ENCODE data around the gene FLAD1. TPM values are rescaled to one million over a fixed set of nuclear protein-coding genes. Genes with fewer than 3 reads are reported as not detected.

The FLAD1 gene
- total and polyA plus RNA-seq, 2 of the 4 experiments (the other 2 are of a cell fraction) = 26.3 to 37.3 TPM

GRCh38 chr1:155026154-155026553 lies 43.0 kb downstream of the FLAD1 start:
- no peak overlapping the region for H2AK9ac ChIP-seq (replicated peaks; ENCODE audit: low read depth, low read length, poor library complexity)
- H3K9me1 ChIP-seq (ENCODE audit: insufficient read depth, low read length) = peaks cover 4% of the 10 kb centered on the region
- ChIA-PET POLR2A (ENCODE audit: unreplicated experiment) (no interaction called here), CTCF (interaction anchor here (1.0 kb wide), 1 partner anchor 27 kb away, joined by 3 read pairs; no protein-coding TSS in a partner anchor)
- H3K14ac ChIP-seq (replicated peaks; ENCODE audit: low read depth, low read length) = no peak overlapping the region
- in situ Hi-C loops (cut with MboI; ENCODE audit: low sequenced_read_pairs) (no loop called here), intact Hi-C loops (cut with micrococcal nuclease) (no loop called here), dilution Hi-C loops (cut with HindIII; ENCODE audit: low sequenced_read_pairs, unreplicated experiment) (no loop called here)
- H3K4me1 ChIP-seq (ENCODE audit: control insufficient read depth, insufficient read depth, low read length) = peaks cover 3% of the 10 kb centered on the region; the same call in 1 of the 2 replicates
- H2AFZ ChIP-seq (replicated peaks; ENCODE audit: low read length, poor library complexity) = peak overlapping the region; percentile 65
- no peak overlapping the region for H3K4me3 ChIP-seq (ENCODE audit: insufficient read depth, low read depth, low read length)
- no peaks in the 10 kb centered on the region; the same call in 1 of the 2 replicates for H4K20me1 ChIP-seq (ENCODE audit: insufficient read depth, low read length)
- H3K36me3 ChIP-seq (ENCODE audit: control insufficient read depth, insufficient read depth, low read length) = no peaks in the 10 kb centered on the region
- H3K27me3 ChIP-seq (ENCODE audit: control insufficient read depth, insufficient read depth, low read length) = peaks cover 18% of the 10 kb centered on the region
- H4K91ac ChIP-seq (ENCODE audit: insufficient read depth, low read depth, low read length) = no peak overlapping the region
- no peak overlapping the region for H3K4me2 ChIP-seq (ENCODE audit: low read depth, low read length)
- no peak overlapping the region for H4K8ac ChIP-seq (ENCODE audit: low read depth in 2 of 2, low read length in 2 of 2)
- H2BK20ac ChIP-seq (ENCODE audit: low read depth, low read length) = no peak overlapping the region
- no peak overlapping the region for H3K23ac ChIP-seq (ENCODE audit: low read depth, low read length)
- ATAC-seq (ENCODE audit: low read depth) = no peak
- no peak overlapping the region for H3K18ac ChIP-seq (ENCODE audit: low read depth, low read length)
- H3K4ac ChIP-seq (ENCODE audit: low read depth, low read length) = no peak overlapping the region
- no peaks in the 10 kb centered on the region for H3K79me1 ChIP-seq (ENCODE audit: low read depth in 1 of 2, low read length in 2 of 2)
- no peak for TF ChIP-seq NFE2L2 (IDR thresholded peaks at IDR 0.05; ENCODE audit: low read depth, low read length)
- no peak for TF ChIP-seq CTCF (conservative IDR thresholded peaks at IDR 0.05; ENCODE audit: low read depth, low read length)
- TF ChIP-seq BHLHE40 (IDR thresholded peaks at IDR 0.05; ENCODE audit: low read depth, low read length) = no peak
- TF ChIP-seq MAFK (IDR thresholded peaks at IDR 0.05; ENCODE audit: low read depth, low read length) = no peak
- no peak for TF ChIP-seq POLR2A (IDR thresholded peaks at IDR 0.05; ENCODE audit: low read depth, low read length)
- TF ChIP-seq, protein P1, sequence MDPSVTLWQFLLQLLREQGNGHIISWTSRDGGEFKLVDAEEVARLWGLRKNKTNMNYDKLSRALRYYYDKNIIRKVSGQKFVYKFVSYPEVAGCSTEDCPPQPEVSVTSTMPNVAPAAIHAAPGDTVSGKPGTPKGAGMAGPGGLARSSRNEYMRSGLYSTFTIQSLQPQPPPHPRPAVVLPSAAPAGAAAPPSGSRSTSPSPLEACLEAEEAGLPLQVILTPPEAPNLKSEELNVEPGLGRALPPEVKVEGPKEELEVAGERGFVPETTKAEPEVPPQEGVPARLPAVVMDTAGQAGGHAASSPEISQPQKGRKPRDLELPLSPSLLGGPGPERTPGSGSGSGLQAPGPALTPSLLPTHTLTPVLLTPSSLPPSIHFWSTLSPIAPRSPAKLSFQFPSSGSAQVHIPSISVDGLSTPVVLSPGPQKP (IDR thresholded peaks at IDR 0.05; ENCODE audit: borderline replicate concordance, low read depth, low read length) = no peak
- TF ChIP-seq, protein P2, sequence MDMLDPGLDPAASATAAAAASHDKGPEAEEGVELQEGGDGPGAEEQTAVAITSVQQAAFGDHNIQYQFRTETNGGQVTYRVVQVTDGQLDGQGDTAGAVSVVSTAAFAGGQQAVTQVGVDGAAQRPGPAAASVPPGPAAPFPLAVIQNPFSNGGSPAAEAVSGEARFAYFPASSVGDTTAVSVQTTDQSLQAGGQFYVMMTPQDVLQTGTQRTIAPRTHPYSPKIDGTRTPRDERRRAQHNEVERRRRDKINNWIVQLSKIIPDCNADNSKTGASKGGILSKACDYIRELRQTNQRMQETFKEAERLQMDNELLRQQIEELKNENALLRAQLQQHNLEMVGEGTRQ (IDR thresholded peaks at IDR 0.05; ENCODE audit: low read depth, low read length) = no peak
- TF ChIP-seq RAD21 (IDR thresholded peaks at IDR 0.05; ENCODE audit: low read length) = no peak
- no peak for TF ChIP-seq MXI1 (IDR thresholded peaks at IDR 0.05; ENCODE audit: borderline replicate concordance, low read depth, low read length)
- TF ChIP-seq CEBPB (IDR thresholded peaks at IDR 0.05; ENCODE audit: low read depth, low read length) = no peak
- no peak for TF ChIP-seq RCOR1 (IDR thresholded peaks at IDR 0.05; ENCODE audit: insufficient replicate concordance, low read length)
- TF ChIP-seq CHD1 (IDR thresholded peaks at IDR 0.05; ENCODE audit: low read depth, low read length) = no peak
- no peak for TF ChIP-seq SMC3 (IDR thresholded peaks at IDR 0.05; ENCODE audit: low read depth, low read length)
- no peak for TF ChIP-seq FOS (IDR thresholded peaks at IDR 0.05; ENCODE audit: low read depth, low read length)
- TF ChIP-seq MAZ (IDR thresholded peaks at IDR 0.05; ENCODE audit: borderline replicate concordance, low read depth, low read length) = no peak
- no peak for TF ChIP-seq RFX5 (IDR thresholded peaks at IDR 0.05; ENCODE audit: low read depth, low read length)
- no peak overlapping the region for H3K27ac ChIP-seq (ENCODE audit: insufficient read depth, low read length)
- no peak overlapping the region for H4K5ac ChIP-seq (ENCODE audit: low read depth, low read length)
- H2BK15ac ChIP-seq (ENCODE audit: low read depth, low read length) = no peak overlapping the region
- H3K56ac ChIP-seq (ENCODE audit: extremely low read depth, insufficient read depth, low read length) = no peak overlapping the region
- H2BK5ac ChIP-seq (ENCODE audit: low read depth, low read length, poor library complexity, severe bottlenecking) = no peak overlapping the region
- H2BK120ac ChIP-seq (ENCODE audit: low read depth, low read length) = no peak overlapping the region
- DNase-seq = no peak
- WGBS, 2 experiments (ENCODE audit: extremely low coverage in 2 of 2, insufficient read length in 1 of 2) = 60% methylated on average over 1 of the region's 9 CpGs; no CpG with 5 or more reads in 1 of the 2 experiments
- no peaks in the 10 kb centered on the region for H3K9me3 ChIP-seq (ENCODE audit: control insufficient read depth, insufficient read depth, low read length)
- no peak overlapping the region for H3K9ac ChIP-seq (ENCODE audit: low read depth, low read length)
- no peak overlapping the region for H2AK5ac ChIP-seq (ENCODE audit: low read depth, low read length)
- no TSS peak for BruUV-seq (replicated peaks)
